DOHH2 (cell line): Measurements from ENCODE around the gene SPATA25.

ENCODE experiments used
- EZH2phosphoT487 ChIP-seq: fragments of 200-600 bp; sonication (generic); IDR thresholded peaks from 2 replicates; pipeline ENCODE4 v1.6.1; 2017; ENCODE audit warnings: borderline replicate concordance, mild to moderate bottlenecking, antibody characterized with exemption, low read length, moderate library complexity, mixed read lengths
- TF ChIP-seq, protein P1 (sequence below): fragments of 200-600 bp; sonication (generic); IDR thresholded peaks from one replicate; pipeline ENCODE4 v1.5.1; 2014; ENCODE audit warnings: antibody characterized with exemption, mild to moderate bottlenecking, low read depth, low read length; ENCODE audit not compliant: poor library complexity, severe bottlenecking

DNA sequence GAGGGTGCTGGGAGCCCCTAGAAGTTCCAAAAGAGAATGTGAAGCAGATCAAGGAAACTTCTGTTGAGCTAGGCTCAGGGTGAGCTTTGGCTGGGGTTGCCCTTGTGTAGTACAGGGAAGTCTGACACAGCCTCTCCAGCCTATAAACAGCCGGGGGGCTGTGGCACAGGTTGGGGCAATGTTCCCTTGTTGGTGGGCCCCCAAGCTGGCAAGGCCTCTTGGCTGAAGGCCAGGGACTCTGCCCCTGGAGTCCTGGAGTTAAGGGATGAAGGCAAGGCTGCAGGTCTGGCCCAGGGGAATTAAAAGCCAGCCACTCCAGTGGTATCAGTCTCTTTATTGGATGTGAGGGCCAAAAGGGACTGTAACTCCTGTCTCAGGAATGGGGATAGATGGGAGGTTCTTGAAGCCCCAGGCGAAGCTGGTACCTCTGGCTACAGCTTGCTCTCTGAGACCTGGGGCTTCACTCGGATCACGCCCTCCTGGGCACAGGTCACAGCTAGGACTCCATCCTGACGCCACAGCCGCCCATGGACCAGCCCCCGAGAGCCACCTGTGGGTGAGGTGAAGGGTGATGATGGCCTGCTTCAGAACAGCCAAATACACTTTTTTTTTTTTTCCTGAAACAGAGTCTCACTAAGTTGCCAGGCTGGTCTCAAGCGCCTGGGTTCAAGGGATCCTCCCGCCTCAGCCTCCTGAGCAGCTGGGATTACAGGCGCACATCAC, 45.9 kb downstream of the SPATA25 start:
- TF ChIP-seq, protein P1, sequence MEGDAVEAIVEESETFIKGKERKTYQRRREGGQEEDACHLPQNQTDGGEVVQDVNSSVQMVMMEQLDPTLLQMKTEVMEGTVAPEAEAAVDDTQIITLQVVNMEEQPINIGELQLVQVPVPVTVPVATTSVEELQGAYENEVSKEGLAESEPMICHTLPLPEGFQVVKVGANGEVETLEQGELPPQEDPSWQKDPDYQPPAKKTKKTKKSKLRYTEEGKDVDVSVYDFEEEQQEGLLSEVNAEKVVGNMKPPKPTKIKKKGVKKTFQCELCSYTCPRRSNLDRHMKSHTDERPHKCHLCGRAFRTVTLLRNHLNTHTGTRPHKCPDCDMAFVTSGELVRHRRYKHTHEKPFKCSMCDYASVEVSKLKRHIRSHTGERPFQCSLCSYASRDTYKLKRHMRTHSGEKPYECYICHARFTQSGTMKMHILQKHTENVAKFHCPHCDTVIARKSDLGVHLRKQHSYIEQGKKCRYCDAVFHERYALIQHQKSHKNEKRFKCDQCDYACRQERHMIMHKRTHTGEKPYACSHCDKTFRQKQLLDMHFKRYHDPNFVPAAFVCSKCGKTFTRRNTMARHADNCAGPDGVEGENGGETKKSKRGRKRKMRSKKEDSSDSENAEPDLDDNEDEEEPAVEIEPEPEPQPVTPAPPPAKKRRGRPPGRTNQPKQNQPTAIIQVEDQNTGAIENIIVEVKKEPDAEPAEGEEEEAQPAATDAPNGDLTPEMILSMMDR = no peak
- TF ChIP-seq EZH2phosphoT487 = no peak
